AG04449 (cell line): ENCODE data around the gene MAPK8IP3.

ENCODE experiments used
- CTCF ChIA-PET: fragments of 350-600 bp; formaldehyde crosslinking; extraction: SDS; loops from one replicate; lab custom pipeline; 2021; ENCODE audit warnings: antibody characterized with exemption; lab: Yijun Ruan, JAX
- POLR2A ChIA-PET: fragments of 400-600, 350-600 bp; formaldehyde crosslinking; extraction: SDS; loops from one replicate; lab custom pipeline; 2020; ENCODE audit warnings: antibody characterized with exemption, inconsistent platforms; lab: Yijun Ruan, JAX
- DNase-seq: peaks from one replicate; pipeline ENCODE4 v3.0.0-alpha.2; 2010; ENCODE audit warnings: low read depth, low spot score
- H3K4me3 ChIP-seq: 2 replicates; pipeline ENCODE4 v1.5.1; 2011; ENCODE audit warnings: low read depth, mild to moderate bottlenecking, control low read depth, low read length
- TF ChIP-seq, protein P1 (sequence below): IDR thresholded peaks from one replicate; pipeline ENCODE4 v1.5.1; 2011; ENCODE audit warnings: mild to moderate bottlenecking, moderate library complexity, low read length, control low read depth, inconsistent platforms; ENCODE audit not compliant: insufficient read depth; ENCODE audit errors: missing control alignments

The MAPK8IP3 gene

DNA sequence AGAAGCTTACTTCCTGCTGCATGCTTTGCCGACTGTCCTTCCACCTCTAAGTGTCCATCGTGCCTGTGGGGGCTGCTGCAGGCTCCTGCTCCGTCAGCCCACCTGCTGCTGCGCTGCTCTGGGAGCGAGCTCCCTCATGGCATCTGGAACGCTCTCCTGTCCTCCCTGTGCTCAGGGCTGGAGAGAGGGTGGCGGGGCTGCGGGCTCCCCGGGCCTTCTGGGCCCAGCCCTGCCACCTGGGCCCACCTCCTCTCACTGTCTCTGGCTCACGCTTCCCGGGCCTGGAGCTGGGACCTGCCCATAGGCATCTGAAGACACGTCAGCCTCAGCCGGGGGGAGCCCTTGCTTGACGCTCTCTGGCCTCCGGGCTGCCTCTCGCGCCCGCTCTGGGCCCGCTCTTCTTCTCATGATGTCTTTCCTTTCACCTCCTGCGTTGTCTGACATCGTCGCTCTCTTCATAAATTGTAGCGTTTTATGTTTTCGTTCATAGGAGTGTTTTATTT lies 38.4 kb downstream of the MAPK8IP3 start:
- TF ChIP-seq, protein P1, sequence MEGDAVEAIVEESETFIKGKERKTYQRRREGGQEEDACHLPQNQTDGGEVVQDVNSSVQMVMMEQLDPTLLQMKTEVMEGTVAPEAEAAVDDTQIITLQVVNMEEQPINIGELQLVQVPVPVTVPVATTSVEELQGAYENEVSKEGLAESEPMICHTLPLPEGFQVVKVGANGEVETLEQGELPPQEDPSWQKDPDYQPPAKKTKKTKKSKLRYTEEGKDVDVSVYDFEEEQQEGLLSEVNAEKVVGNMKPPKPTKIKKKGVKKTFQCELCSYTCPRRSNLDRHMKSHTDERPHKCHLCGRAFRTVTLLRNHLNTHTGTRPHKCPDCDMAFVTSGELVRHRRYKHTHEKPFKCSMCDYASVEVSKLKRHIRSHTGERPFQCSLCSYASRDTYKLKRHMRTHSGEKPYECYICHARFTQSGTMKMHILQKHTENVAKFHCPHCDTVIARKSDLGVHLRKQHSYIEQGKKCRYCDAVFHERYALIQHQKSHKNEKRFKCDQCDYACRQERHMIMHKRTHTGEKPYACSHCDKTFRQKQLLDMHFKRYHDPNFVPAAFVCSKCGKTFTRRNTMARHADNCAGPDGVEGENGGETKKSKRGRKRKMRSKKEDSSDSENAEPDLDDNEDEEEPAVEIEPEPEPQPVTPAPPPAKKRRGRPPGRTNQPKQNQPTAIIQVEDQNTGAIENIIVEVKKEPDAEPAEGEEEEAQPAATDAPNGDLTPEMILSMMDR: no peak
- ChIA-PET CTCF (interaction anchor here (3.2 kb wide), 1 partner anchor 37 kb away, joined by 22 read pairs; the partner anchor contains the start of gene MAPK8IP3), POLR2A (no interaction called here)

DNA sequence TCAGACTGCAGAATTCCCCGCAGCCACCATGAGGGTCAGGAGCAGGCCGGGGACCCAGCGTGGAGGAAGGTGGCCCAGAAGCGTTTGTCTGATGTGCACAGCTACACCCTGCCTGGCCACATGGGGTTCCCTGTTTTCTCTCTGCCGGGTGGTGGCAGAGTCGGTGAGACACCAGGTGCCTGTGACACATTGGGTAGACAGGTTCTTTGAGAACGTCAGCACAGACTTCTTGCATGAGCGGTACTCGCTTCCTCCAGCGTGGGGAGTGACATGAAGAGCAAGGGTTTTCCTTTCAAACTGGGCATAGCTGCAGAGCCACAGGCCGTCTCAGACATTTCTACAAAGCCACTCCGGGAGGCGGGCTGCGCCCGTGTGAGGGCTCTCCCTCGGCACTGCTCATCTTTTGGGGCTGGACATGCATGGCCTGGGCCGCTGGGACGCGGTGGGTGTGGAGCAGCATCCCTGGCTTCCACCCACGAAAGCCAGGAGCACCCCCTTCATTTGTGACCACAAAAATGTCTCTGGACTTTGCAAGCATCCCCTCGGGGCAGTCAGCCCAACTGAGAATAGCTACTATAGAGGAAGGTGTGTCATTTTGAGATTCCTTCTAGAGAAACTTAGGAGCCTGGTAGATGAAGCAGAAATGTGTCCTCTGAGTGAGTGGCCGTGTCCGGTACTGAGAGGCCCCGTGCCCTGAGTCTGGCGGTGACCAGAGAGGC lies 39.3 kb downstream of the MAPK8IP3 start:
- H3K4me3 ChIP-seq: no peak overlapping the region
- TF ChIP-seq, protein P1: no peak
- DNase-seq: peak; percentile 45
- CTCF ChIA-PET: interaction anchor here (1.0 to 3.2 kb wide), 3 partner anchors 15 to 38 kb away, joined by 3 to 22 read pairs (median 3); partner anchors contain the start of genes MAPK8IP3 and NME3
- POLR2A ChIA-PET: interaction anchor here (0.6 to 1.1 kb wide), 3 partner anchors 25 to 68 kb away, joined by 3 read pairs; partner anchors contain the start of gene JPT2

More for the DNA sequence above, 38.4 kb downstream of the MAPK8IP3 start:
- no peak for DNase-seq
- no peak overlapping the region for H3K4me3 ChIP-seq

DNA sequence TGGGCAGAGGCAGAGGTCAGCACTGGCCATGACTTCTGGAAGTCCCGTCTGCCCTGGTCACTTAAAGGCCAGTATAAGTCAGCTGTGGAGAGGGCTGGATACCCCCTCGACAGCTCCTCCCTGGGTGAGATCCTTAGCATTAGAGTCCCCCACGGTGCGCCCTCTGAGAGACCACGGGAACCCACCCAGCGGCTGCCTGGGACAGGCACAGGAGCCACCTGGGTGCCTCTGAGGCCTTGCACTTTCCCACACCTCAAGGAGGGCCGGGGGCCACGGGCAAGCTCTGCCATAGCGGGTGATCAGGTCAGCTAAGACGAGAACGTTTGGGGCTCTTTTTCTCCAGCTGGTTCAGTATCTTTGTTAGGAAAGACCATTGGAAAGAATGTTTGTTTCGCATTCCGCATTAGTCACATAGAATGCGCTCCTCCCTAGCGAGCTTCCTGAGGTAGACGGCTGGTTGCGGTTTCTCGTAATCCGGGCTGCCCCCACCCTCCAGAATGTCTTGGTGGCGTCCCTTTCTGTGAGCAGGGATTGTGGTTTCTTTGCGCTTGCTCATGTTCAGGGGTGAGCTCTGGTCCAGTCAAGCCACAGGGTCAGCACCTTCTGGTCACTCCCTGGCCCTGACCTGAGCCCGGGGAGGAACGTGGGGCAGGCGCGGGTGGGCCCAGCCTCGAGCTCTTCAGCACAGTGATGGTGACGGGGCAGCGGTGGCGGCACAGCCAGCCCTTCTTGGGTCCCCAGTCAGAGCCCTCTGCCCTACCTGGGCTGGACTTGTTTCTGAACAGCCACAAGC lies 40.1 kb downstream of the MAPK8IP3 start:
- TF ChIP-seq, protein P1: no peak
- ChIA-PET CTCF (interaction anchor here (1.0 to 3.2 kb wide), 5 partner anchors 16 to 64 kb away, joined by 3 to 22 read pairs (median 3); partner anchors contain the start of genes MAPK8IP3 and NME3), POLR2A (interaction anchor here (0.6 to 1.1 kb wide), 4 partner anchors 24 to 411 kb away, joined by 3 read pairs; partner anchors contain the start of gene JPT2)
- DNase-seq: peak; percentile 12
- H3K4me3 ChIP-seq: no peak overlapping the region

DNA sequence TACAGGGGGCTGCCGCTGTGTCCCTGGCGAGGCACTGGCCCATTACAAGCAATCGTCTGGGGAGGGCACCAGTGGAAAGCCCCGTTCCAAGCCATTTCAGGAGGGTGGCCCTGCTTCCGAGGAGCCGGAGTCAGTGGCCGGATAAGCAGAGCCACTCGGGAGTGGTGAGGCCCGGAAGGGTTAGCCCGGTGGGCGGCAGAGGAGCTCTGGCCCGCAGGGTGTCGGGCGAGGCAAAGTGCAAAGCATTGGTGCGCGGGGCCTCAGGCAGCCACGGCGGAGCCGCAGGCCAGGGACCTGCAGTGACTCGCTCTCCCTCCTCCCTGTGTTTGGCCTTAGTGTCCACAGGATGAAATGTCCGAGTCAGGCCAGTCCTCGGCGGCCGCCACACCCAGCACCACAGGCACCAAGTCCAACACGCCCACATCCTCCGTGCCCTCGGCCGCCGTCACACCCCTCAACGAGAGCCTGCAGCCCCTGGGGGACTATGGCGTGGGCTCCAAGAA lies 40.7 kb downstream of the MAPK8IP3 start:
- CTCF ChIA-PET: interaction anchor here (1.2 to 2.6 kb wide), 3 partner anchors 23 to 65 kb away, joined by 3 to 11 read pairs (median 3); partner anchors contain the start of gene NME3
- no peak overlapping the region for H3K4me3 ChIP-seq
- TF ChIP-seq, protein P1: no peak
- POLR2A ChIA-PET: interaction anchor here (1.1 kb wide), 1 partner anchor 31 kb away, joined by 3 read pairs; no protein-coding TSS in a partner anchor
- DNase-seq: no peak

DNA sequence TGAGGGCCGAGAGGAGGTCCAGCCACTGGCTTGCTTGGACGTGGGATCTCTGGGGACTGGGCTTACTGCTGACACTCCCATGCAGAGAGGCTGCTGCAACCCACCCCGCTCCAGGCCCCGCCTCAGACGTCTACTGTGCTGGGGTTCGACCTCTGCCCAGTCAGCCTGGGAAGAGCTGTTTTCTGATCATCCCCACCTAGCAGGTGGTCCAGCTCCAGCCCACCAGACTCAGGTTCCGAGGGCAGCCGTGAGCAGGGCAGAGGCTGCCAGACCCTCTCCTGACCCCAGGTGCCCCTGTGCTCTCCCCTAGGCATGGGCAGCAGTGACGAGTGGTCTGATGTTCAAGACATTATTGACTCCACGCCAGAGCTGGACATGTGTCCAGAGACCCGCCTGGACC lies 41.9 kb downstream of the MAPK8IP3 start:
- no peak for DNase-seq
- H3K4me3 ChIP-seq: no peak overlapping the region
- ChIA-PET POLR2A (no interaction called here), CTCF (interaction anchor here (2.6 kb wide), 1 partner anchor 24 kb away, joined by 11 read pairs; no protein-coding TSS in a partner anchor)
- TF ChIP-seq, protein P1: no peak
